Activated T-helper 1 cell treated with anti-CD3 and anti-CD28 coated beads, Interleukin-2, amount 50 U/mL, for 16 hours (primary cell): ENCODE measurements around the gene AANAT.
"Not testable (repeated sequence)": the region's sequence is repeated elsewhere in the genome, so short reads cannot be mapped to it uniquely, and the experiment has no call there.

Source experiments
- DNase-seq, 2 donors: peaks; one replicate each; pipeline ENCODE4 v3.0.0-alpha.2; 2020; ENCODE audit warnings: low read depth in 1 of 2, low spot score in 1 of 2

AANAT gene

GRCh38 chr17:76502341-76503211, 35.2 kb downstream of the AANAT start:
- DNase-seq: no peak

GRCh38 chr17:76504117-76504516, 36.7 kb downstream of the AANAT start:
- no peak for DNase-seq

GRCh38 chr17:76506408-76507345, 39.3 kb downstream of the AANAT start:
- DNase-seq: peak; percentile 81 to 85

- DNase-seq: not testable (repeated sequence)
These were observed 41.2 kb downstream of the AANAT start for GRCh38 chr17:76508472-76509063.

DNA sequence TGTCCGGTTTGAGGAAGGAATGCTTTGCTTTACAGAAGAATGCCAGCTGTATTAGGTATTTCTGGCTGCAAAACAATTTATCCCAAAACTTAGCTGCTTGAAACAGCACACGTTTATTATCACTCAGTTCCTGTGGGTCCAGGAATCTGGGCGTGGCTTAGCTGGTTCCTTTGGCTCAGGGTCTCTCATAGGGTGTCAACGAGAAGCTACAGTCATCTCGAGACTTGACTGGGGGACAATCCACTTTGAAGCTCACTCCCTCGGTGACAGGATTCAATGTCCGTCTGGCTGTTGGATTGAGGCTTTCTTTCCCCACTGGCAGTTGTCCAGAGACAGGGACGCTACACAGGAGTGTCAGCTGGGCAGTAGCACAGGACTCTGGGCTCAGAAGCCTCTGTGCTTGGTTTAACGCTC, 43.4 kb downstream of the AANAT start:
- DNase-seq: no peak

DNA sequence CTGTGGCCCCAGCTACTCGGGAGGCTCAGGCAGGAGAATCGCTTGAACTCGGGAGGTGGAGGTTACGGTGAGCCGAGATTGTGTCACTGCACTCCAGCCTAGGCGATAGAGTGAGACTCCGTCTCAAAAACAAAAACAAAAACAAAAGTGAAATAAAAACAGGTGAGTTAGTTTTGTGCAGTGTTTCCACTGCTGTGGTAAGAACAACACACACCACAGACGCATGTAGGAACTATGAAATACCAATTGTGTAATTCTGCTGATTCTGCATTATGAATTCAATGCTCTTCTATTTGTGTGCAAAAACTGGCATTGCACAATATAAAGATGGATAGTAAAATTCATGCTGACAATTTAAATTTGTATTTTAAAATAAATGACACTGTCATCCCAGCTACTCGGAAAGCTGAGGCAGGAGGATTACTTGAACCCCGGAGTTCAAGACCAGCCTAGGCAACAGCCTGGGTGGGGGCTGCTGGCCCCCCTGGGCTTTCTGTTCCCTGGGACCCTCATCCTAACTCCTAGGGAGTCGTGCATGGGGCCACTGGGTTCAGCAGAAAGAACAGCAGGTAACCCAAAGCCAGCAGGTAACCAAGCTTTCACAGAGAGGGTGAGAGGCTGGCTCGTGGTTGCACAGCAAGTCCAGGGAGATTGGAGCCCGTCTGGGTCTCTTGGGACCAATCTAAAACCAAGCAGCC, 44.4 kb downstream of the AANAT start:
- no peak for DNase-seq

DNA sequence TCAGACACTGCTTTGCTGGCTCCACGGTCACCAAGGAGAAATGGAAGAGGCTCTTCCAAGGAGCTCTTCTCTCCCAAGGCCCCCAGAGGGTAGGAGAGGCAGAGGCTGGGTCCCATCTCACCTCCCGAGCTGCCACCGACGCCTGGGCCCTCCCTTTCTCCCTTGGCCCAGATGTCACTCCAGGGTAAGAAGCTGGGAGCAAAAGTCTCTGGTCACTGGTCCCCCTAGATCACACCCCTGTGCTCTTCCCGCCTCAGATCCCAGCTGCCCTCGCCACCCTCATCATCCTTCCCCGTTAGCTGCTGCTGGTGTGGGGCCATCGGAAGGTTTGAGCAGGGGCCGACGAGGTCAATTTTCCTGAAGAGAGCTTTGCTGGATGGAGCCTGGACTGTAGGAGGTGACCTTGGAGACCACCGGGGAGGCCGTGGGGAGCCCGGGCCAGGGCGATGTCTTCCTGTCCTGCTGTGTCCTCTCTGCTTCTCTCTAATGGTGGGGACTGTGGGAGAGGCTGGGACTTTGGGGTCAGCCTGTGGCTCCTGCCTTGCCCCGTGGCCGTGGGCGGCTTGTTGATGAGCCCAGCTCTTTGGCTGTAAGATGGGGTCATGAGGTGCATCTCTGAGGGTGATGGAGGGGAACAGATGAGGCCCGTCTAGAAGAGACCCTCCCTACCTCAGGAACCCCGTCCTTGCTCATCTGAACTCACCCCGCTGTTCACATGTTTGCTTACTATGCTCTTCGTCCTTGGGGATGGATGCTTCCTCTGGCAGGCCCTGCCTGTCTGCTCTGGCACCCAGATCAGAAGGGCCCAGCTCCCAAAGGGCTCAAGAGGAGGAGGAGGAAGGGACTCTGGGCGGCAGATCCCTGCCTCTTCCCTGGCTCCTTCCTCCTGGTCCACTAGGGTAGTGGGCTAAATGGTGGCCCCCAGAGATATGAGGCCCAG, 45.2 kb downstream of the AANAT start:
- DNase-seq: no peak

GRCh38 chr17:76513306-76513692, 45.9 kb downstream of the AANAT start:
- DNase-seq: no peak

DNA sequence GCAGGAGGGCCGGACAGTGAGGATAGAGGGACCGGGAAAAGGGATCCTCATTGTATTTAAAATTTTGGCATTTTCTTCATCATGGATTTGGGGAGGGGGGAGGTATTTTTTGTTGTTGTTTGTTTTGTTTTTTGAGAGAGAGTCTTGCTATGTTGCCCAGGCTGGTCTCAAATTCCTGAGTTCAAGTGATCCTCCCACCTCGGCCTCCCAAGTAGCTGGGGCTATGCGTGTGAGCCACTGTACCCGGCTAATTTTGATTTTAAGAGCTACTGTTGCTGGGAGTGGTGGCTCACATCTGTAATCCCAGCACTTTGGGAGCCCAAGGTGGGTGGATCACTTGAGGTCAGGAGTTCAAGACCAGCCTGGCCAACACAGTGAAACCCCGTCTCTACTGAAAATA, 47.0 kb downstream of the AANAT start:
- not testable (repeated sequence) for DNase-seq

DNA sequence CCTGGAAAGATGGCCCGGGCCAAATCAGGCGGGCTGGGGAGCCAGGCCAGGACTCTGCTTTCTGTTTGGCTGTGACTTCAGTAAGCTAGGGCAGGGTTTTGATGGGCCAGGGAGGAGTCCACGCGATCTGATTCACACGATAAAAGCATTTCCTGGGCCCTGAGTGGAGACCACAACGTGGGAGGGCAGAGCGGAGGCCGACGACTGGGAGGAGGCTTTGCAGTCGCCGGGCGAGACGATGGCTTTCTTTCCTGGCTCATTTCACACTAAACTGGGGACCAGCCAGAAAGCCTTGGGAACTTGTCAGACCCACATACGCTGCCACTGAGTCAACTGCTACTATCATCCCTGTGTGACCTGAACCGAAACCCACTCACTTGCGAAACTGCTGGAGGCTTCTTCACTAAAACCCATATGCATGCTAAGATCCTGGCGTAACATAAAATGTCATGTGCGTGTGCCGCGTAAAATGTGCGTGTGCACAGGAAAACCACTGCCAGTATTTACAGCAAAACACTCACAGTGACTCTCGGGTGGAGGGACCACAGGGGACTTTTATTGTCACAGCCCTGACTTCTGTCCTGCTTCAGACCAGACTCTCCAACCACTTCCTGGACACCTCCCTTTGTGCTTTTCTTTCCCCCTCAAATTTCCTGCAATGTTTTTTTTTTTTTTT, 48.0 kb downstream of the AANAT start:
- peak; percentile 68 to 72 for DNase-seq

GRCh38 chr17:76517638-76518038, 50.2 kb downstream of the AANAT start:
- no peak for DNase-seq

DNA sequence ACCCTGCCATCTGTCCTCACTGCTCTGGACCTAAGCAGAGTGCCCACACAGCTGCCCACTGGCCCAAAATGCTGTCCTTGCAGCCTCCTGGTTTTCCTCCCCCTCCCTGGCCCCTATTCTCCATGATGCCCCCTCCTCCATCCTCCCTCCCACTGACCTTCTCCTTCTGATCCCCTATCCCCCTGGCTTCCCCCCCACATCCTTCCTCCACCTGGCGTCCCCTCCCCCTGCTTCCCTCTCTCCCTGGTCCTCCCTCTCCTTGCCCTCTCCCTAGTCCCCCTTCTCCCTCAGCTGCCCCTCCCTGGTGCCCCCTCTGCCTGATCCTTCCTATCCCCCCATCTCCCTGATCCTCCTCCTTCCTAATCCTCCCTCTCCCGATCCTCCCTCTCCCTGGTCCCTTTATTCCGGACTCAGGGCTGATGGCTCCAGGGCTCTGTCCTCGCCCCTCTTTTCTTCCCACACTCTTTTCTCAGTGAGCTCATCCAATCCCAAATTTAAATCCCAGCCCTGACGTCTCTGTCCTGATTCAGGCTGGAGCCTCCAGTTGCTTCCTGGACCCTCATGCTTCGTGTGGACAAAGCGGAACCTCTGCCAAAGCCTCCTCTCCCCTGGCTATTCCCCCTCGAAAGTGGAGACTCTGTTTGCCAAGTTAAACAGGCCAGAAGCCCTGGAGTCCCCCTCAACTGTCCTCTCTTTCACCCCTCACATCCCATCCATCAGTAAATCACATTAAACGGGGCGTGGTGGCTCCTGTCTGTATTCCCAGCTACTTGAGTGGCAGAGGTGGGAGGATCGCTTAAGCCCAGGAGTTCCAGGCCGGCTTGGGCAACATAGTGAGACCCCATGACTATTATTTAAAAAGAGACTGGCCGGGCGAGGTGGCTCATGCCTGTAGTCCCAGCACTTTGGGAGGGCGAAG, 51.9 kb downstream of the AANAT start:
- DNase-seq: no peak
